Activated effector memory CD4-positive, alpha-beta T cell treated with anti-CD3 and anti-CD28 coated beads, Interleukin-2, amount 50 U/mL, for 16 hours (primary cell): ENCODE data around the gene DPP7.
"Not testable (repeated sequence)": the region's sequence is repeated elsewhere in the genome, so short reads cannot be mapped to it uniquely, and the experiment has no call there.

Source experiments
- DNase-seq: peaks from one replicate; pipeline ENCODE4 v3.0.0-alpha.2; 2020

The DPP7 gene

DNA sequence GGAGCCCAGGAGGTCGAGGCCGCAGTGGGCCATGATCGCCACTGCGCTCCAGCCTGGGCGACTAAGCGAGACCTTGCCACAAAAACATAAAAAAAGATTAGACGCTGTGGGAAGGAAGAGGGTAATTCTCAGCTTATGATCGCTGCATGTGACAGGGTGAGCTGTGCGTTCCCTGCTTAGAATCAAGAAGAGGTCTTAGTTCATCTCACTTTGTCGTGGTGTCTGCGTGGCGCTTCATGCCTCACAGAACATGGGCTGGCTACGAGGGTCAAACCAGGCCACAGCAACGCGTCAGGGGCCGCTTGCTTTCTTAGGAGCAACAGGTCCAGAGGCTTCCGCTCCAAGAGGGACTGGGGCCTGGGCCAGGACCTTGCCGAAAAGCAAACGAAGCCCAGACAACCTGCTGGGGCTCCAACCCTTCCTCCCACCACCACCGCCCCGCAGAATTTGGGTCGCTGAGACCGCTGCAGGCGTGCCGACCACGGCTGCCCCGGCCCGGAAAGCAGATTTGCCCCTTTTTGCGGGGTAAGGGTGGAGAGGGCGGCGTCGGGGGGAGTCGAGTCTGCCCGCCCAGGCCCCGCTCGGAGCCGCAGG is 14.4 kb upstream of the DPP7 start:
- DNase-seq, result peak; percentile 70

DNA sequence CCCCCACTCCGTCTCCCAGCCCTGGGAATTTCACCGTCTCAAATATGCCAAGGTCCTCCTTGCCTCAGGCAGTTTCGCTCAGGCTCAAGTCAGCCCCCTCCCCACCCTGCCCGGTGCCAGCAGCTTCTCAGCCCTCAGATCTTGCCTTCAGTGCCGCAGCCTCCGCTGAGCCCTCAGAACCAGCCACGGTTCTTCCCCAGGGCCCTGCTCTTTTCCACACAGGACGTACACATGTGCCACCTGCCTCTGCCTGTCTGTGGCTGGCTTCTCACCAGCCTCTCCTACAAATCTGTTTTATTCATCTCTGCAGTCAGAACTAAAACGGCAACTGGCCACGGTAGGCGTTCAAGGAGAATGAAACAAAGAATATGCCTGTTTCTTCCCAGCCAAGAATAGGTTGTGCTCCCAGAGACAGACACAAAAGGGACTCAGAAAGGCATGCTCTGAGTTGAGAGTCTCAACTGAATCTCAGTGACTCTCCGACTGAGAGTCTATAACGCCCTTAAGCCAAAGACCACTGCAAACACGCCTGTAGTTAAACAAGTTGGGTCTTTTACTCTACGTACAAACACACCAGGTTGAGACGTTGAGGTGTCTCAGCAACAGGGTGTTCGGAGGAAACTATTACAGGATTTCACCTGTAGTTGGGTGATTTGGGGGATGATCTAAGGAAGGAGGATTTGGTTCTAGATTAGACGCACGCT is 13.8 kb upstream of the DPP7 start:
- peak; percentile 72 for DNase-seq

DNA sequence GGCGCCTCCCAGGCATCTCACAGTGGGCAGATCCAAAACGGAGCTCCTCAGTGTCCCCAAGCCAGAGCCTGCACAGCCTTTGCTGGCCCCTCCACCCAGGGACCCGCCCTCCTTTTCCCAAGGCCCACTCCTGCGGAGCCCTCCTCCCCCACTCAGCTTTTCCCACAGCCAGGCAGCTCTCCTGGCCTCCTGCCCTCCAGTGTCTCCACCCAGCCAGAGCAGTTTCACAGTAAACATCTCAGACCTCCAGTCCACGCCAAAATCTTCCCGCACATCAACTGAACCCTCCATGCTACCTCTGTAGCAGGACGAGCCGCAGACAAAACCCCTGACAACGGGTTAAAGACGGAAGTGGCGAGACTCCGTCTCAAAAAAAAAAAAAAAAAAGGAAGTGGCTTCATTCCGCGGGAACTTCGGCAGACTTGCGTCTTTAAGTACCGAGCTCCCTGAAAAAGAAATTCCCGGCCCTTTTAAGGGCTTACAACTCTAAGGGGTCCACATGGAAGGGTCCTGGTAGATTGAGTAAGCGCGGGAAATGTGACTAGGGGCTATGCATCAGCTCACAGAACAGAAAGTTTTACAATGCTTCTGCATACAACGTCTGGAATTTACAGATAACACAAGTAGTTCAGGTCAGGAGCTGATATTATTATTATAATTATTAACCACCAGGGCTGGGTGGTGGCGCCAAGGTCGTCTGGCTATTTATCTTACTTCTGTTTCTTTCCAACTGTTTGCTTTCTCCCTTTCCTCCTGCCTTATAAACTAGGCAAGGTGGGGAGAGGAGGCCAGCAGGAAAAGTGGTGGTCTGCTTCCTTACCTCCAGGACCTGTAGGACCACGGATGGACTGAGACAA is 13.0 kb upstream of the DPP7 start:
- DNase-seq, result peak; percentile 70

DNA sequence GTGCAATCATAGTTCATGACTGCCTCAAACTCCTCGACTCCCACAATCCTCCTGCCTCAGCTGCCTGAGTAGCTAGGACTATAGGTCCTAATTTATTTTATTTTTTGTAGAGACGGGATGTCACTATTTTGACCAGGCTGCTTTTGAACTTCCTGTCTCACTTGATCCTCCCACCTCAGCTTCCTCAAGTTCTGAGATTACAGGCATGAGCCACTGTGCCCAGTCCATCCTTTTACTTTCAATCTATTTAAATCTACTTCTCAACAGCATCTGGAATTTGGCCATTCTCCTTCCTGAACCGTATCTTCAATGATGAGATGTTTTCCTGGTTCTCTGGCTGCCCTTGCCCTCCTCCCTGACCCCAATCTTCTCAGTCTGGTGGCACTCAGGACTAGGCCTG is 12.3 kb upstream of the DPP7 start:
- no peak for DNase-seq

DNA sequence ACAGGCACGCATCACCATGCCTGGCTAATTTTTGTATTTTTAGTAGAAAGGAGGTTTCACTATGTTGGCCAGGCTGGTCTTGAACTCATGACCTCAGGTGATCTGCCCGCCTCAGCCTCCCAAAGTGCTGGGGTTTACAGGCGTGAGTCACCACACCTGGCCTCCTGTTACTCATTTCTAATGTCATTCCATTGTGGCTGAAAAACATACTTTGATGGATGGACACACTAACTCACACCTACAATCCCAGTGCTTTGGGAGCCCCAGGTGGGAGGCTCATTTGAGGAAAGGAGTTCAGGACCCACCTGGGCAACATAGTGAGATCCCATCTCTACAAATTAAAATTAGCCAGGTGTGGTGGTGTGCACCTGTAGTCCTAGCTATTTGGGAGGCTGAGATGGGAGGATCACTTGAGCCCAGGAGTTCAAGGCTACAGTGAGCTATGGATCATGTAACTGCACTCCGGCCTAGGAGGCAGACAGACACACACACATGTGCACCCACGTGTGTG is 9.5 kb upstream of the DPP7 start:
- DNase-seq, result not testable (repeated sequence)

DNA sequence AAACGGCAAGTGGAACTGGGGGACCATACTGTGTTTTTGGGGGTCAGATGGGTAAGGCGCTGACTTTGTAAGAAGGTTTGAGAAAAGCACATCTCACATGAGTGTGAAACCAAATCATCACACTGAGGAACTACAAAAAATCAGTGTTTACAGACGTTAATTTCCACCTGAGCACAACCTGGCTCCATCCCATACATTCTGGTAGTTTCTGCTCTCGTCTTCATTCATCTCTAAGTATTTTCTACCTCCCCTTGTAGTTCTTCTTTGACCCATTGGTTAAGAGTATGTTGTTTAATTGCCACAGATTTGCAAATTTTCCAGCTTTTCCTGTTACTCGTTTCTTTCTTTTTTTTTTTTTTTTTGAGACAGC is 8.9 kb upstream of the DPP7 start:
- DNase-seq, result no peak

DNA sequence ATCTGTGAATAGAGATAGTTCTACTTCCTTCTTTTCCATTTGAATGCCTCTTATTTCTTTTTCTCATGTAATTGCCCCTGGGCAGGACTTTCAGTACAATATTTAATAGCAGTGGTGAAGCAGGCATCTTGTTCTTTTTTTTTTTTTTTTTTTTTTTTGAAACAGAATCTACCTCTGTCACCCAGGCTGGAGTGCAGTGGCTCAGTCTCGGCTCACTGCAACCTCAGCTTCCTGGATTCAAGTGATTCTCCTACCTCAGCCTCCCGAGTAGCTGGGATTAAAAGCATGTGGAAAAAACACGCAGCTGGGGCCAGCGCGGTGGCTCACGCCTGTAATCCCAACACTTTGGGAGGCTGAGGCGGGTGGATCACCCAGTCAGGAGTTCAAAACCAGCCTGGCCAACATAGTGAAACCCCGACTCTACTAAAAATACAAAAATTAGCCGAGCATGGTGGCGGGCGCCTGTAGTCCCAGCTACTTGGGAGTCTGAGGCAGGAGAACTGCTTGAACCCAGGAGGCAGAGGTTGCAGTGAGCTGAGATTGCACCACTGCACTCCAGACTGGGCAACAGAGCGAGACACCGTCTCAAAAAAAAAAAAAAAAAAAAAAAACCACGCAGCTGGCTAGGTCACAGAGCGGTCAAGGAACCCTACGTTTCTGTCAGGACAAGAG is 8.4 kb upstream of the DPP7 start:
- DNase-seq, result not testable (repeated sequence)

DNA sequence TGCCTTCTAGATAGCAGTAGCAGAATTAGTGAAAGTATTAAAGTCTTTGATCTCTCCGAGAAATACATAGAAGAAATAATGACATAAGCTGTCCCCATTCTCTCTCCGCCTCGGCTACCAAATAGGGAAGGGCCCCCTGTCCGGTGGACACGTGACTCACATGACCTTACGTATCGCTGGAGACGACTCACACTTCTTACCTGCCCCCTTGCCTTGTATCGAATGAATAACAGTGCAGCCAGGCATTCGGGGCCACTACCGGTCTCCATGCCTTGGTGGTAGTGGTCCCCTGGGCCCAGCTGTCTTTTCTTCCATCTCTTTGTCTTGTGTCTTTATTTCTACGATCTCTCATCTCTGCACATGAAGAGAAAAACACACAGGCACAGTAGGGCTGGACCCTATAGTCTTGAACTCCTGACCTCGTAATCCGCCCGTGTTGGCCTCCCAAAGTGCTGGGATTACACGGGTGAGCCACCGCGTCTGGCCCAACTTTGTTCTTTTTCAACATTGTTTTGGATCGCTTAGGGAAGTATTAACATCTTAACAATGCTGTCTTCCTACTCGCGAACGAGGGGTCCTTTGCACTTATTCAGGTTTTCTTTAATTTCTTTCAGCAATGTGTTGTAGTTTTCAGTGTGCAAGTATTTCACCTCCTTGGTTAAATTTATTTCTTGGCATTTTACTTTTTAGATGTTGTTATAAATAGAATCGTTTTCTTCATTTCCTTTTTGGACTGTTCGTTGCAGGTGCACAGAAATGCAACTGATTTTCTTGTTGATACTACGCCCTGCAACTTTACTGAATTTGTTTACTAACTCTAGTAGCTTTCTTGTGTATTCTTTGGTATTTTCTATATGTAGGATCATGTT is 7.6 kb upstream of the DPP7 start:
- not testable (repeated sequence) for DNase-seq

DNA sequence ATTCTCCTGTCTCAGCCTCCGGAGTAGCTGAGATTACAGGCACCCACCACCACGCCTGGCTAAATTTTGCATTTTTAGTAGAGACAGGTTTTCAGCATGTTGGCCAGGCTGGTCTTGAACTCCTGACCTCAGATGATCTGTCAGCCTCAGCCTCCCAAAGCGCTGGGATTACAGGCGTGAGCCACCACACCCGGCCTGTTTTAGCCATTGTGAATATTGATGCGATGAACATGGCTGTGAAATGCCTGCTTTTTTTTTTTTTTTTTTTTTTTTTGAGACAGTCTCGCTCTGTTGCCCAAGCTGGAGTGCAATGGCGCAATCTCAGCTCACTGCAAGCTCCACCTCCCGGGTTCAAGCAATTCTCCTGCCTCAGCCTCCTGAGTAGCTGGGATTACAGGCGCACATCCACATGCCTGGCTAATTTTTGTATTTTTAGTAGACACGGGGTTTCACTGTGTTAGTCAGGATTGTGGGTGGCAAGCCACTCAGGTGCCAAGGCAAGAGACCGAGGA is 3.6 kb upstream of the DPP7 start:
- not testable (repeated sequence) for DNase-seq

DNA sequence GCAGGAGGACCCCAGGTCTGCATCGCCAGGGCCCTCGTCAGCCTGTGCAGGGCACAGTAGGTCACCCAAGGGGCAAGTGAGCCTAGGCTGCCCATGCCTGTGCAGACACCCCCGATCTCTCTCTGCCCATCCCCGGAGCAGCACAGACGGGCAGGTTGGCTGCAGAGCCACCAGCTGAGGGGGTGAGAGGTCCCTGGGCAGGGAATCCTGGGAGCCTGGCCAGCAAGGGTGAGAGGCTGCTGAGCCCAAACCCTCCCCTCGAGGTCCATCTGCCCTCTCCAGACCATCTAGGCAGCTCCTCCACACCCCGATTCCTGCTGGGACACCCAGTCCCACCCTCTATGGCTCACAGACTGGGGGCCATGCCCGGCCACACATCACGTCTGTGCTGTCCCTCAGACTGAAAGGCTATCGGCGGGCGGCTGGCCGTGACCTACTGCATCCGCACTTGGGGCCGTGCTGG is 2.8 kb upstream of the DPP7 start:
- no peak for DNase-seq

DNA sequence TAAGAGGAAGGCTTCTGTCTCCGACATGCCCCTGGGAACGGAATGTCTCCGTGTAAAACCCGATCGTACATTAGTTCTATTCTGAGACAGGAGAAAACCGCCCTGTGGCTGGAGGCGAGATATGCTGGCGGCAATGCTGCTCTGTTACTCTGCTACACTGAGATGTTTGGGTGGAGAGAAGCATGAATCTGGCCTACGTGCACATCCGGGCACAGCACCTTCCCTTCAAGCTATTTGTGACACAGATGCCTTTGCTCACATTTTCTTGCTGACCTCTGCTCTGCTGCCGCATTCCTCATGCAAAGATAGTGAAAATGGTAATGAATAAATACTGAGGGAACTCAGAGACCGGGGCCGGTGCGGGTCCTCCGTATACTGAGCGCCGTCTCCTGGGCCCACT is 2.2 kb upstream of the DPP7 start:
- DNase-seq, result no peak

DNA sequence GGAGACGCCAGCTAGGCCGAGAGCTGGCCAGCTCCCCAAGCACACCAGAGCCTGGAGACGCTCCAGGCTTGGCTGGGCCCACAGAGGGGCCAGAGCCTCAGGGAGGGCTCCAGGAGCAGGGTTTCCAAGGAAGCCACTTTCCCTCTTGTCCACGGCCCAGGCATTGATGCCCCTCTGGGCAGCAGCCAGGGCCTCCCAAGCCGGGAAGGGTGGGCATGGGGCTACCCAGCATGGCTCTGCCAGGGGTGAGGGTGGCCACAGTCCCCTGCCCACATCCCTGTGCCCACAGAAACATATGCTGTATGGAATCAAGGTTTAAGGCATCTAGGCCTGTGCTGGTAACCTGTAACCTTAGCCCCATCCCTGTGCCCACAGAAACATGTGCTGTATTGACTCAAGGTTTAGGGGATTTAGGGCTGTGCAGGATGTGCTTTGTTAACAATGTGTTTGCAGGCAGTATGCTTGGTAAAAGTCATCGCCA is 1.5 kb upstream of the DPP7 start:
- no peak for DNase-seq

DNA sequence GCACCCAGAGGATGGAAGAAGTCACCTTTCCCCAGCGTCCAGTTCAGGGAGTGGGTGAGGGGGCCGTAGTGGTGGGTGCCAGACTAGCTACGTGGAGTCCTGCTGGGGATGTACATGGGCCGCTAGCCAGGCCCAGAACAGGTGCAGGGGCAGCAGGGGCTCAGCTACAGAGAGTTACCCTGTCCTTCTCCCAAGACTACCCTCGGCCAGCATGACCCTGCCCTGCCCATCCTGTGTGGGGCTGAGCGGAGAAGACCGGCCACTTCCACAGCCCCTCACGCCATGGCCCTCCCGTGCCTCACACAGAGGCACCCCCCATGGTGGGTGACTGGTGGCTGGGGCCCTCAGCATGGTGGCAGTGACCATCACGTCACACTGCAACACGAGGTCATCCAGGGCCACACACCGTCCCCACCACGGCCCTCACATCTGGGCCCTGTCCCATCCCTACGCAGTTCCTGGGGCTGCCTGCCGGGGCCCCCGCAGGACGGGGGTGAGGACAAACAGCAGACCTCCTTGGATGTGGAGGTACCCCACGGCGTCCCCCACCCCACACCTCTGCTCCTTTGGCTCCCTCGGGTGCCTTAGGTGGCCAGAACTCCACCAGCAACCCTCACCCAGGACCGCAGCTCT is 977 bp upstream of the DPP7 start:
- DNase-seq, result no peak

DNA sequence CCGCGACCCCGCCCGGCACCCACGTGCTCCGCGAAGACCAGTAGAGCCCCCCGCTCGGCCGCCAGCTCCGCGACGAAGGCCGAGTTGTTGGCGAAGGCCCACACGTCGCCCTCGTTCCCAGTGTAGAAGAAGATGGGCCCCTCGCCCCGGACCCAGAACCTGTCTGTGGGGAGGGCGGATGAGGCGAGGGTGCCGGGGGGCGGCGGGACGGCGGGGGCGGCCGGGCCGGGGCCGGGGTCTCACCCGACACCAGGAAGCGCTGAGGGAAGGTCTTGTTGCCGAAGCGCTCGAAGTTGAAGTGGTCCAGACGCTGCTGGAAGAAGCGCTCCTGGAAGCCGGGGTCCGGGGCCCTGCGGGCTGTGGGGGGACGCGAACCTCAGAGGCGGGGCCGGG is 317 bp downstream of the DPP7 start:
- DNase-seq, result no peak

DNA sequence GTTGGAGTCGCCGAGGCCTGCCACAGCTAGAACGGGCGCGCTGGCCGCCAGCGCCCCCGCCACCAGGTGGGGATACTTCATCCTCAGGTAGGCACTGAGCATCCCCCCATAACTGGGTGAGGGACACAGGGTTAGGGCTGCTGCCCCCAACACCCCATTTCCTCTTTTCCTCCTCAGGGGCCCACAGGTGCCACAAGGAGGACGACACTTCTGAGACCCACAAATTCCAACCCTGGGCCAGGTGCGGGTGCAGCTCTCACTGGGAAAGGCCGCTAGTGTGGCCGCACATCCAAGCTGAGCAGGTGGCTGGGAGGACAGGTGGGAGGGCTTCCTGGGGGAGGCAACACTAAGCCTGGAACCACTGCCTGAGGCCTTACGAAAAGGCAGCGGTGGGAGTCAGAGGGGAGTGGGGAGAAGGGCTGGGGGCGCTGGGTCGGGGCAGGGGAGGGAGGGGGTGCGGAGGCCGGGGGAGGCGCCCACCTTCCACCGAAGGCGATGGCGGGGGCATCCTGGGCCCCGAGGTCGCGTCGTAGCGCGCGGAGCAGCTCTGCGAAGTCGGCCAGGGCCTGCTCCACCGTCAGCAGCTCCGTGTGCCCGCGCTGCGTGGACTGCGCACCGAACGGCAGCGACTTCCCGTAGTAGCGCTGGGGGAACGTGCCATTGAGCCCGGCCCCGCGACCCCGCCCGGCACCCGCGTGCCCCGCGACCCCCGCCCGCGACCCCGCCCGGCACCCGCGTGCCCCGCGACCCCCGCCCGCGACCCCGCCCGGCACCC is 961 bp downstream of the DPP7 start:
- peak; percentile 74 for DNase-seq

DNA sequence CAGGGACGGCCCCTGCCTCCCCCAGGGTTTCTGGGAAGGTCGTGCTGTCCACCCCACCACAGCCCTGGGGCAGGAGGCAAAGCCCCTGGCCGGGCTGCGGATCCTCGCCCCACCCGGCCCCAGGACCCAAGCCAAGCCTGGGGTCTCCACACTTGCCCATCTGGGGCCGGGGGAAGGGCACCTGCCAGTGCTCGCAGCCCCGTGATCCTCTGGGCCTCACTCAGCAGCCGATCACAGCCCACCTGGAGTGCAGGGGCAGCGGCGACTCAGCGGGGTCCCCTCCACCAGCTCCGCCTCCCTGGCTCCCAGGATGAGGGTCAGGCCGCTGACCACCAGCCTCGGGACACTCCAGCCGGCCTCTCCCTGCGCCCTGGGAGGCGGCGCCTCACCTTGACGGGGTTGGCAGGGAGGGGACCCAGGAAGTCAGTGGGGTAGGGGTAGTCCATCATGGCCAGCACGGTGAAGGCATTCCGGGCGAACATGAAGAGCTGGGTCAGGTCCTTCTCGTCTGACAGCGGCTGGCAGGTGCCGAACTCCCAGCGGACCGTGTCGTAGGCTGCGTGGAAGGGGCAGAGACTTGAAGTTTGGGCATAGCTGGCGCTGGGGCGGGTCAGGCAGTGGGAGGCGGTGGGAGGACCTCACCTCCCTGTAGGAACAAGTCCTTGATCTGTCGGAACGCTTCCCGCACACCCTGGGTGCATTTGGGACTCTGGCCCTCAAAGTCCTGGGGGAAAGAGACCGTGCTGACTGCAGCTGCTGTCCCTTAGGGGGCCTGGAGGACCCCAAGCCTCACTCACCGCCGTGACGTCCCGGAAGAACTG is 1.8 kb downstream of the DPP7 start:
- DNase-seq, result no peak

DNA sequence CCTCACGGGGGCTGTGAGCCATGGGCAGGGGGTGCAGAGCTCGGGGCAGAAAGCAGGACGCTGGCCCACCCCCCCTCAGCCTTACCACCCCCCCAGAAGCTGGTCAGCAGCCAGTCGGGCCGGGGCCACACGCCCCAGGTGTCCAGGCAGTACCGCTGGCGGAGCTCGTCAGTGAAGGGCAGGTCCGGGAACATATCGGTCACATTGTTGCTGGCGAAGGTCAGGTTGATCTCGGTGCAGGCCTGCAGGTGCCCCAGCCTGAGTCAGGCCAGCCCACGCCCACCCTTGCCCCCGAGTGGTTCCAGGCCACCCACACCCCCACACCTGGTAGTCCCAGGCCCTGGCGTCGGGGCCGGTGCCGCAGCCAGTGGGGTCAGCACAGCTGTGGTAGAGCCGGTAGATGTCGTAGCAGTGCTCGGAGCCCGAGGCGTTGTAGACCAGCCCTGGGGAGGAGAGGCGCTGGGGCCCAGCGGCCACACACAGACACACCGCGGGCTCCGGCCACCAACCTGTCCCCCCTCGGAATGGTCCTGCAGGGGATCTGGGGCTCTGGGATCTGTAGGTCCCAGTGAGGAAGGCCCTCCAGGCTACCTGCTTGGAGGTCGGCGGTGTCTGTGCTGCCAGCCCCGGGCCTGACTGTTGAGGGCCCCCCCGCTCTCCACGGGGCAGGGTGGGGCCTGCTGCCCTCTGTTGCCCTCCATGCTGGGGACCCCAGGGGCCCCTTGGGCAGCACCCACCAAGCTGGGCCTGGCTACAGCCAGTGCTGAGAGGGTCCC is 2.6 kb downstream of the DPP7 start:
- no peak for DNase-seq

DNA sequence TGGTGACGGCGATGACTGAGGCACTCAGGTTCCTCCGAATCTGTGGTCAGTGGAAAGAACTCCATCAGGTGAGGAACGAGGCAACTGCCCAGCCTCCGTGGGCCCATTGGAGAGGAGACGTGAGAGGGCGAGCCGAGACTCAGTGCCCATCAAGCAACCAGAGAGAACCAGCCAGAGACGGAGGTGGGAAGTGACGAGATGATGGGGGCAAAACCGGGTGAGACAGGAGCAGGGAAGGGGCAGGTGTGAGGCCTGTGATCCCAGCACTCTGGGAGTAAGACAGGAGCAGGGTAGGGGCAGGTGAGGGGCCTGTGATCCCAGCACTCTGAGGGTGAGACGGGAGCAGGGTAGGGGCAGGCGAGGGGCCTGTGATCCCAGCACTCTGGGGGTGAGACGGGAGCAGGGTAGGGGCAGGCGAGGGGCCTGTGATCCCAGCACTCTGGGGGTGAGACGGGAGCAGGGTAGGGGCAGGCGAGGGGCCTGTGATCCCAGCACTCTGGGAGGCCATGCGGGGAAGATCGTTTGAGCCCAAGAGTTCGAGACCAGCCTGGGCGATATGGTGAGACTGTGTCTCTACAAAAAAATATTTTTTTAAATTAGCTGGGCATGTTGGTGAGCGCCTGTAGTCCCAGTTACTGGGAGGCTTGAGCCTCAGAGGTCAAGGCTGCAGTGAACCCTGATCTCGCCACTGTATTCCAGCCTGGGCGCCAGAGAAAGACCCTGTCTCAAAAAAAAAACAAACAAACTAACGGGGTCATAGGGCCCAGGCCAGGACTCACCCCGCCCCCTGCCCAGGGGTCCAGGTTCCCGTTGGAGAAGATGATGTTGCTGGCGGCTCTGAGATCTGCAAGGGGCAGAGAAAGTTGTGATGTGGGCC is 3.4 kb downstream of the DPP7 start:
- DNase-seq, result no peak
